Subcutaneous adipose tissue (tissue), 4 donors: Measurements from ENCODE around the gene EEF2. TPM values are rescaled to one million over a fixed set of nuclear protein-coding genes. Genes with fewer than 3 reads are reported as not detected.

Experiments
- total RNA-seq, 4 donors: library from RNA; depleted of rRNA; stranded (reverse); fragments of >200 nt; gene quantifications; one replicate each; pipeline ENCODE4 v1.1.0, GENCODE V29; 2016
- TF ChIP-seq, protein P1 (sequence below): fragments of 450-650 bp; IDR thresholded peaks from one replicate; pipeline ENCODE4 v1.5.1; 2016; ENCODE audit warnings: low read depth, mild to moderate bottlenecking, control low read depth, antibody characterized with exemption, moderate library complexity

The EEF2 gene
- total RNA-seq, 4 donors from 2014 or later: 784 to 3,342 (median 1,545) TPM

DNA sequence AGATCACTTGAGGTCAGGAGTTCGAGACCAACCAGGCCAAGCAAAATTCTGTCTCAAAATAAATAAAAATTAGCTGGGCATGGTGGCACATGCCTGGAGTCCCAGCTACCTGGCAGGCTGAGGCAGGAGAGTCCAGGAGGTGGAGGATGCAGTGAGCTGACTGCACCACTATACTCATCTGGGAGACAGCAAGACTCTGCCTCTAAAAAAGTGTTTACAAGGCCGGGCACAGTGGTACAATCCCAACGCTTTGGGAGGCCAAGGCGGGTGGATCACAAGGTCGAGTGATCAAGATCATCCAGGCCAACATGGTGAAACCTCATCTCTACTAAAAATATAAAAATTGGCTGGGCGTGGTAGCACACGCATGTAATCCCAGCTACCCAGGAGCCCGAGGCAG is 10.1 kb downstream of the EEF2 start:
- TF ChIP-seq, protein P1, sequence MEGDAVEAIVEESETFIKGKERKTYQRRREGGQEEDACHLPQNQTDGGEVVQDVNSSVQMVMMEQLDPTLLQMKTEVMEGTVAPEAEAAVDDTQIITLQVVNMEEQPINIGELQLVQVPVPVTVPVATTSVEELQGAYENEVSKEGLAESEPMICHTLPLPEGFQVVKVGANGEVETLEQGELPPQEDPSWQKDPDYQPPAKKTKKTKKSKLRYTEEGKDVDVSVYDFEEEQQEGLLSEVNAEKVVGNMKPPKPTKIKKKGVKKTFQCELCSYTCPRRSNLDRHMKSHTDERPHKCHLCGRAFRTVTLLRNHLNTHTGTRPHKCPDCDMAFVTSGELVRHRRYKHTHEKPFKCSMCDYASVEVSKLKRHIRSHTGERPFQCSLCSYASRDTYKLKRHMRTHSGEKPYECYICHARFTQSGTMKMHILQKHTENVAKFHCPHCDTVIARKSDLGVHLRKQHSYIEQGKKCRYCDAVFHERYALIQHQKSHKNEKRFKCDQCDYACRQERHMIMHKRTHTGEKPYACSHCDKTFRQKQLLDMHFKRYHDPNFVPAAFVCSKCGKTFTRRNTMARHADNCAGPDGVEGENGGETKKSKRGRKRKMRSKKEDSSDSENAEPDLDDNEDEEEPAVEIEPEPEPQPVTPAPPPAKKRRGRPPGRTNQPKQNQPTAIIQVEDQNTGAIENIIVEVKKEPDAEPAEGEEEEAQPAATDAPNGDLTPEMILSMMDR: no peak

DNA sequence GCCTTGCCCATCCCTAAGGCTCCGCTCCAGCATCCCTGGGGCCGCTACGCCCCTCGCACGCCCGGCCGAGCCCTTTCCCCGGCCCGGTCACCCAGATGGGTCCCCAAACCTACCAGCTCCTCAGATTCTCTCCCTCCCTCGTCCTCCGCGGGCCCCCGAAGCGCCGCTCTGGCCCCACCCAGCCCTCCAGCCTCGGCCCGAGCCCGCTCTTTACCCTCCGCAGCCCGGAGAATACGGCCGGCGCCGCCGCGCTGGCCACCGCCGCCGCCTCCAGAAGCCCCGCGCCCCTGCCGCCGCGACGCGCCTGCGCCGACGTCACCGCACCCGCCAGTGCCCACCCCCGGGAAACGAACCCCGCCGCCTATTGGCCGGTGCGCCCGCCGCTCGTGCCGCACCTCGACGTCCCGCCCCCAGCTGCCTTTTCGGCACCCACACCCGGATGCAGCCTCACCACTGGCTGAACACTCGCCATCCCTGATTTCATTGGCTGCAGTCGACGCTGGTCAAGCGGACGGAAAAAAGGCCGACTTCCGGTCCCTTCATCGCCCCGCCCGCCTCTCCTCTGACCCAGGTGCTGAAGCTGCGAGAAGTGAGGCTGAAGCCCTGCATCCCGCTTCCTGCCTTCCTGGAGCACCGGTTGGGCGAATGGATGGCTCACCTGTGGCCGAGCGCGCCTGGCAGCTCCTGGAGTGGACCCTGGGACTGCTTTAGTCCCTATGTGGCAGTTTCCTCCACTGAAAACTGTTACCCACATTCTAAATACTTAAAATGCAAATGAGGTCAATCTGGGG is 14.3 kb downstream of the EEF2 start, which contains the start of gene DAPK3:
Gene DAPK3 (minus strand): TSS at position 292 of the 791 bp plus-strand sequence. CDS start 1,364 bp downstream, outside the sequence.
- TF ChIP-seq, protein P1: no peak

DNA sequence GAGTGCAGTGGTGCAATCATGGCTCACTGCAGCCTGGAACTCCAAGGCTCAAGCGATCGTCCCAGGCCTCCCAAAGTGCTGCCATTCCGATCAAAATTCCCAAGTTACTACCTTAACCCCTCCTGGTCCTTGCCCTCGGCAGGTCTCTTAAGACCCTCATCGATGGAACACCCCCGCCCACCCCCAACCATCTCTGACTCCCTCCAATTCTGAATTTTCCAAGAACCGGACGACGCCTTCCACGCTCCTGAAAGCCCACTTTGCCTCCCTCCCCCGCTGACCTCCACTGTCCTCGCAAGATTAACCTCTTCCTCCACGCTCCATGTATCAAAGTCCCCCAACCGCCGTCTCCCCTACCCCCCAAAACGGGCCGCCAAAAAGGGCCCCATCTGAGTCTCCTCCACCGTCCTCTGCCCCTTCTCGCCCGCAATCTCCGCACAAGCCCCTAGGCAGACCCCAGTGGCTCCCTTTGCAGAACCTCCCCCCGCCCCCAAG is 14.9 kb downstream of the EEF2 start:
- TF ChIP-seq, protein P1: no peak

DNA sequence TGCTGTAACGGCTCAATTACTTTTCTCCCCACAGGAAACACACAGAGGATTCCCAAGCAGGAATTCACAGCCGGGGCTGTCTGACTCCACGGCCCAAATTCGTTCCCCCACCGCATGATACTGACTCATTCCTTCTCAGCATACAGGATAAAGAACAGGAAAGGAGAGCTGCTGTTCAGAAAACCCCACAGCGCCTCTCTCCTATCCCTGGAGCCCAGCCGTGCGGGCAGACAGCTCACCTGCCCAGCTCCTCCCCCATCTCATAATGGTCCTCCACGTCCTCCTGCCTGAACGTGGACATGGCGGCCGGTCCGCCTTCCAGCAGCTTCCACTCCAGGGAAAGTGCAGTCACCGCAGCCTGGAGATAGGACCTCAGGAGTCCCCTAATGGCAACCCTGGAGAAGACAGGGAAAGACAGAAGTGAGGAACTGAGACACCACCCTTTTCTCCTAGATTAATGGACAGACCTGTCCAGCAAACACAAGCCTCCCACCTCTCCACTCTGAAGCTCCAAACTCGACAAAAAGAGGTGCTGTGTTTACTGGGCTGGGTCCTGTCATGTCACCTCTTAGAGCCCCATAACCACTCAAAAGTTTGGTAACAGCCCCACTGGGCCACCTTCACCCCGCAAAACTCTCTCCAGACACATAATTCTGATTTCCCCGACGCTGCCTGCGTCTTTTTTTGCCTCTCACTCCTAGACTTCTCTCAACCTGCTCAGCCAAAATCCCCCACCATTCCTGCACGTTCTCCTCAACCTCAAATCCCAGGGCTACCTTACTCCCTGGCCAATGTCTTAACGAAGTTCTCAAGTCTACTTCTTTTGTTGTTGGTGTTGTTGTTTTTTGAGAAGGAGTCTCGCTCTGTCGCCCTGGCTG is 15.6 kb downstream of the EEF2 start:
- TF ChIP-seq, protein P1: no peak

DNA sequence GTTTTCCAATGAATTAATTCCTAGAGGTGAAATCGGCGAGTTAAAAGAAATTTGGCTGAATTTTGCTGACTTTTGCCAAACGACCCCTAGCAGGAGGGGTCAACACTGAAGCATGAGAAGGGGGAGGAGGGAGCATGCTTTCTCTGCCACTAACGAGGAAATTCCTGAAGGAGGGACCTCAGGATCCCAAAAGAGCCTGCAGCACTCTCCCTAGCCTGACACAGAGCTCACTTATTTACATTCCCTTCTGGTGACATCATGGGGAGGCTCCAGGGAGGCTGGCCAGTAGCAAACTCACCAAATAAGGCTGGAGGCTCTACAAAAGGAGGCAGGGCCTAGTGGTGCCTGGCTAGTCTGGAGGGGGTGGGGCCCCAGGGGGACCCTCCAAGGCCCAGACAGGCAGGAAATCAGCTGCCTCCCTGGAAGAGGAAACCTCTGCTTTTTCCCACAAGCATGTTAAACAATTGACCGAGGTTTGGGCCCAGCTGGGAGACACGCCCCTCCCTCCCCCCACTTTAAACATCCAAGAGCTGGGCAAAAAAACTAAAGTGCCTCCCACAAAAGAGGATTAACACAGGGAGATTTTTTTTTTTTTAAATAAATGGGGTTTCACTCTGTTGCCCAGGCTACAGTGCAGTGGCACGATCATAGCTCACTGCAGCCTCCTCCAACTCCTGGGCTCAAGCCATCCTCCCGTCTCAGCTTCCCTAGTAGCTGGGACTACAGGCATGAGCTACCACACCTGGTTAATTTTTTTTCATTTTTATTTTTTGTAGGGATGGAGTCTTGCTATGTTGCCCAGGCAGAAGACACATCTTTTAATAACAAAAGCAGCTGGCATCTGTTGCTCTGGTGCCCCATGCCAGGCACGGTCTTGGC is 16.5 kb downstream of the EEF2 start:
- TF ChIP-seq, protein P1: no peak

DNA sequence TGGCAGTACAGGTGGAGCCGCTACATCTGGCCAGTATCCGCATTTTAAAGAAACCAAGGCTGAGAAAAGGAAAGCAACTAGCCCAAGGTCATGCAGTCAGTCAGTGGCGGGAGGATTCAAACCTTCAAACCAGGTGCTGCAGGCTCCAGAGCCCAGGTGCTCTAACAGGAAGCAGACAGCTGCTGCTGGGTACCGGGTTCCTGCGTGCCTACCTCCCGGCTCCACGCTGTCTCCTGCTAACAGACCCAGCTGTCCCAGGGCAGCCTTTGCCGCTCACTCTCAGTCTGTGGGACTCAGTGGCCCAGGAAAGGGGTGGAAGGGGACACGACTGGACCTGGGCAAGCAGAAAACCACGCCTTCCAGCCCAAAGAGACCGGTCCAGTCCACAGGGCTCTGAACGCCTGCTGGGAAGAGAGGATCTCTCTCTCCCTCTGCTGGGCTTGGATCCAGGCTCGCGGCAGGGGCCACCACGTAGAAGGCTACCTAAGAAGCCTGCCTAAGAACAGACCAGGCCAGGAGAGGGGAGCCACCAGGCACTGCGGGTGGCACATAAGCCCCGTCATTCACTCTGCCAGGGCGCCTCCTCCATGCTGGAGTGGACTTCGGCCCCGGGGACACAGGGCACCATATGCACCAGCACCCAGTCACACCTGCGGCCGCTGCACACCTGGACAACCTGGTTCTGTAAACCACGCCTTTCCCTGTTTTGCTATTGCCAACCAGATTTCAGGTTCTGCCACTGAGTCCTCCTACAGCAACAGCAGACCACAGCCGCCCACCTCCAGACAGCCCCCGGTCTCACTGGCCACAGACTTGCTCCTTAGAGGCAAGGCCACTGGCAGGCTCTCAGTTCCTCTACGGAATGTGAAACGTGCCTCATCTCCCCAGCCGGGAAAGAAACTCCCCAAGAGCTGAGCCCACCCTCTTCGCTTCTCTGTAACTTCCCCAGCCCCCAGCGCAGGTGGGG is 18.9 kb downstream of the EEF2 start:
- TF ChIP-seq, protein P1: no peak
